ENCODE results near the gene ARNT2. TPM values are rescaled to one million over a fixed set of nuclear protein-coding genes. Genes with fewer than 3 reads are reported as not detected.
"Not testable (repeated sequence)": the region's sequence is repeated elsewhere in the genome, so short reads cannot be mapped to it uniquely, and the experiment has no call there.

ARNT2 gene
- total and polyA plus RNA-seq, 2 experiments from 2014 or later = 4.6 to 11.6 TPM

DNA sequence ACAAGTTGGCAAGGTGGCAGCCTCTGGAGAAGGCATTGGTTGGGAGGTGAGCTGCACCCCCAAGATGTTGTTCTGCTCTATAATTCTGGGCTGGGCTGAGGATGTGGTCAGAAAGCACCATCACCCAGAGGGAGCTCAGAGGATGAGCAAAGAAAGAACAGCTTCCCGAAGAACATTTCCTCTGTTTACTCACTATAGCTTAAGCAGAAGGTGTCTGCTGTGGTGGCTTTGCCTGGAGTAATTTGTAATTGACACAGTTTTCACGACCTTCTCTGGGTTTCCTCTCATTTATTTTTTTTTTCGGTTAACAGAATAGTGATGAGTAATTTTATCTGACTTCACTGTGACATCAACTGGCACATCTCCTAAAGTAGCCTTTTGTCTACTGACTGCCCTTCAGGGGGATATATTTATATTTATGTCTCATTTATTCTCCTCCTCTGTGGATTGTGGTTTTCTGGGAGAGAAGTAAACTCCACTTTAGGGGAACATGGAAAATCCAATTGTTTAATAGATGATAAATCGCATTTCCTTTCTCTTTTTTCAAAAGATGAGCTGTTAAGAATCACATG lies 241.4 kb downstream of the ARNT2 start (continued):
- TF ChIP-seq, protein P1, sequence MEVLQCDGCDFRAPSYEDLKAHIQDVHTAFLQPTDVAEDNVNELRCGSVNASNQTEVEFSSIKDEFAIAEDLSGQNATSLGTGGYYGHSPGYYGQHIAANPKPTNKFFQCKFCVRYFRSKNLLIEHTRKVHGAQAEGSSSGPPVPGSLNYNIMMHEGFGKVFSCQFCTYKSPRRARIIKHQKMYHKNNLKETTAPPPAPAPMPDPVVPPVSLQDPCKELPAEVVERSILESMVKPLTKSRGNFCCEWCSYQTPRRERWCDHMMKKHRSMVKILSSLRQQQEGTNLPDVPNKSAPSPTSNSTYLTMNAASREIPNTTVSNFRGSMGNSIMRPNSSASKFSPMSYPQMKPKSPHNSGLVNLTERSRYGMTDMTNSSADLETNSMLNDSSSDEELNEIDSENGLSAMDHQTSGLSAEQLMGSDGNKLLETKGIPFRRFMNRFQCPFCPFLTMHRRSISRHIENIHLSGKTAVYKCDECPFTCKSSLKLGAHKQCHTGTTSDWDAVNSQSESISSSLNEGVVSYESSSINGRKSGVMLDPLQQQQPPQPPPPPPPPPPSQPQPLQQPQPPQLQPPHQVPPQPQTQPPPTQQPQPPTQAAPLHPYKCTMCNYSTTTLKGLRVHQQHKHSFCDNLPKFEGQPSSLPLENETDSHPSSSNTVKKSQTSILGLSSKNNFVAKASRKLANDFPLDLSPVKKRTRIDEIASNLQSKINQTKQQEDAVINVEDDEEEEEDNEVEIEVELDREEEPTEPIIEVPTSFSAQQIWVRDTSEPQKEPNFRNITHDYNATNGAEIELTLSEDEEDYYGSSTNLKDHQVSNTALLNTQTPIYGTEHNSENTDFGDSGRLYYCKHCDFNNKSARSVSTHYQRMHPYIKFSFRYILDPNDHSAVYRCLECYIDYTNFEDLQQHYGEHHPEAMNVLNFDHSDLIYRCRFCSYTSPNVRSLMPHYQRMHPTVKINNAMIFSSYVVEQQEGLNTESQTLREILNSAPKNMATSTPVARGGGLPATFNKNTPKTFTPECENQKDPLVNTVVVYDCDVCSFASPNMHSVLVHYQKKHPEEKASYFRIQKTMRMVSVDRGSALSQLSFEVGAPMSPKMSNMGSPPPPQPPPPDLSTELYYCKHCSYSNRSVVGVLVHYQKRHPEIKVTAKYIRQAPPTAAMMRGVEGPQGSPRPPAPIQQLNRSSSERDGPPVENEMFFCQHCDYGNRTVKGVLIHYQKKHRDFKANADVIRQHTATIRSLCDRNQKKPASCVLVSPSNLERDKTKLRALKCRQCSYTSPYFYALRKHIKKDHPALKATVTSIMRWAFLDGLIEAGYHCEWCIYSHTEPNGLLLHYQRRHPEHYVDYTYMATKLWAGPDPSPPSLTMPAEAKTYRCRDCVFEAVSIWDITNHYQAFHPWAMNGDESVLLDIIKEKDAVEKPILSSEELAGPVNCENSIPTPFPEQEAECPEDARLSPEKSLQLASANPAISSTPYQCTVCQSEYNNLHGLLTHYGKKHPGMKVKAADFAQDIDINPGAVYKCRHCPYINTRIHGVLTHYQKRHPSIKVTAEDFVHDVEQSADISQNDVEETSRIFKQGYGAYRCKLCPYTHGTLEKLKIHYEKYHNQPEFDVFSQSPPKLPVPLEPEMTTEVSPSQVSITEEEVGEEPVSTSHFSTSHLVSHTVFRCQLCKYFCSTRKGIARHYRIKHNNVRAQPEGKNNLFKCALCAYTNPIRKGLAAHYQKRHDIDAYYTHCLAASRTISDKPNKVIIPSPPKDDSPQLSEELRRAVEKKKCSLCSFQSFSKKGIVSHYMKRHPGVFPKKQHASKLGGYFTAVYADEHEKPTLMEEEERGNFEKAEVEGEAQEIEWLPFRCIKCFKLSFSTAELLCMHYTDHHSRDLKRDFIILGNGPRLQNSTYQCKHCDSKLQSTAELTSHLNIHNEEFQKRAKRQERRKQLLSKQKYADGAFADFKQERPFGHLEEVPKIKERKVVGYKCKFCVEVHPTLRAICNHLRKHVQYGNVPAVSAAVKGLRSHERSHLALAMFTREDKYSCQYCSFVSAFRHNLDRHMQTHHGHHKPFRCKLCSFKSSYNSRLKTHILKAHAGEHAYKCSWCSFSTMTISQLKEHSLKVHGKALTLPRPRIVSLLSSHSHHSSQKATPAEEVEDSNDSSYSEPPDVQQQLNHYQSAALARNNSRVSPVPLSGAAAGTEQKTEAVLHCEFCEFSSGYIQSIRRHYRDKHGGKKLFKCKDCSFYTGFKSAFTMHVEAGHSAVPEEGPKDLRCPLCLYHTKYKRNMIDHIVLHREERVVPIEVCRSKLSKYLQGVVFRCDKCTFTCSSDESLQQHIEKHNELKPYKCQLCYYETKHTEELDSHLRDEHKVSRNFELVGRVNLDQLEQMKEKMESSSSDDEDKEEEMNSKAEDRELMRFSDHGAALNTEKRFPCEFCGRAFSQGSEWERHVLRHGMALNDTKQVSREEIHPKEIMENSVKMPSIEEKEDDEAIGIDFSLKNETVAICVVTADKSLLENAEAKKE (CRISPR knock-in tag; IDR thresholded peaks at IDR 0.05) = no peak
- TF ChIP-seq NANOG (IDR thresholded peaks at IDR 0.05; ENCODE audit: borderline replicate concordance) (no peak), EZH2 (IDR thresholded peaks at IDR 0.05; ENCODE audit: low read depth, unreplicated experiment) (no peak), CREB1 (CRISPR knock-in tag; IDR thresholded peaks at IDR 0.05; ENCODE audit: low read depth) (no peak), ZNF114 (CRISPR knock-in tag; IDR thresholded peaks at IDR 0.05) (no peak)

GRCh38 chr15:80647424-80647823 lies 243.2 kb downstream of the ARNT2 start:
- H3K4me1 Mint-ChIP-seq; H3K27ac Mint-ChIP-seq; H3K27ac ChIP-seq (ENCODE audit: low read depth); H3F3A ChIP-seq (replicated peaks; ENCODE audit: low read depth); H3K4me1 ChIP-seq (ENCODE audit: insufficient read depth); H2AFZ ChIP-seq; H3K27me3 ChIP-seq (ENCODE audit: insufficient read depth); H3K4me2 ChIP-seq; DNase-seq (ENCODE audit: low spot score); H3K9me2 ChIP-seq (ENCODE audit: insufficient read depth); H3K4me3 ChIP-seq; H3K79me2 ChIP-seq (replicated peaks; ENCODE audit: insufficient read depth); H3K4me3 Mint-ChIP-seq; ATAC-seq; H3K27me3 Mint-ChIP-seq (ENCODE audit: insufficient read depth, low read depth, poor library complexity); H4K20me1 ChIP-seq (replicated peaks; ENCODE audit: insufficient read depth): not testable (repeated sequence)
- peaks cover 42% of the 10 kb centered on the region for H3K9me3 Mint-ChIP-seq
- peaks cover 16% of the 10 kb centered on the region for H3K36me3 Mint-ChIP-seq (ENCODE audit: low read depth)
- H3K36me3 ChIP-seq (ENCODE audit: insufficient read depth) = 0 out of 2 replicates have a peak, but pooled peaks cover 14% of the 10 kb centered on the region

Small RNA genes within 50 kb of the gene (microRNA-seq; reads per million reads assigned to microRNA genes)
- gene MIR5572 = not detected

Other genes with a start within 250 kb of the ARNT2 start
- gene CTXND1, start 152.2 kb upstream of the ARNT2 start, total RNA-seq (2014; rRNA removed; shearing (Covaris generic)) = not detected in 2 replicates
- 0.05 TPM in 1 of 2 replicates, not detected in the other for gene CTXND1, start 152.2 kb upstream of the ARNT2 start, polyA plus RNA-seq (2016; fragmentation: Nextera tagmentation; extraction: Ambion mirVana)